OCI-LY7 (cell line): ENCODE data around the gene CHST14.

Source experiments
- CTCF ChIP-seq: fragments of 200-600 bp; sonication (generic); conservative IDR thresholded peaks from 2 replicates; pipeline ENCODE4 v1.5.1; 2014; ENCODE audit warnings: mild to moderate bottlenecking, antibody characterized with exemption, low read length, moderate library complexity, mixed read lengths
- EZH2phosphoT487 ChIP-seq: fragments of 200-600 bp; sonication (generic); IDR thresholded peaks from 2 replicates; pipeline ENCODE4 v1.6.1; 2018; ENCODE audit warnings: low read depth, borderline replicate concordance, mild to moderate bottlenecking, mixed run types, antibody characterized with exemption, low read length, moderate library complexity, mixed read lengths

GRCh38 chr15:40436892-40437751 lies 33.7 kb upstream of the CHST14 start:
- no peak for TF ChIP-seq CTCF
- 0 out of 2 replicates have a peak, but pooled peaks have one; percentile 23 for TF ChIP-seq EZH2phosphoT487
